Gastrocnemius medialis (tissue), 4 donors: ENCODE results near the gene TMEM117. TPM values are rescaled to one million over a fixed set of nuclear protein-coding genes. Genes with fewer than 3 reads are reported as not detected.

Experiments used
- ATAC-seq, 2 donors: fragments of 150-250 bp; one replicate each; pipeline ENCODE4 v1.9.1; 2016
- DNase-seq, 2 donors: peaks; one replicate each; pipeline ENCODE4 v3.0.0-alpha.2; 2019
- H3K27ac ChIP-seq, 4 donors: fragments of 200-600 bp; sonication (generic); 1 replicate in 1 of 4; 2 replicates in 3 of 4; pipeline ENCODE4 v1.5.1; 2016 to 2018; ENCODE audit warnings: mild to moderate bottlenecking in 2 of 4, moderate library complexity in 1 of 4
- H3K27me3 ChIP-seq, 3 donors: fragments of 200-600 bp; sonication (generic) in 2 of 3; 1 replicate in 1 of 3; 2 replicates in 2 of 3; pipeline versions ENCODE4 v1.5.1 to v1.6.0; 2016 to 2019; ENCODE audit warnings: mild to moderate bottlenecking in 1 of 3, moderate library complexity in 1 of 3
- H3K36me3 ChIP-seq, 2 donors: fragments of 200-600 bp; sonication (generic) in 1 of 2; one replicate each; pipeline ENCODE4 v1.5.1; 2017 to 2018
- H3K4me1 ChIP-seq, 2 donors: fragments of 200-600 bp; sonication (generic) in 1 of 2; one replicate each; pipeline ENCODE4 v1.5.1; 2016 to 2017; ENCODE audit warnings: mild to moderate bottlenecking in 2 of 2
- H3K4me3 ChIP-seq, 4 donors: fragments of 200-600 bp; sonication (generic) in 3 of 4; 1 replicate in 1 of 4; 2 replicates in 3 of 4; pipeline ENCODE4 v1.5.1; 2016 to 2019; ENCODE audit warnings: mild to moderate bottlenecking in 2 of 4
- H3K9me3 ChIP-seq, 3 donors: fragments of 200-600 bp; sonication (generic) in 2 of 3; 1 replicate in 1 of 3; 2 replicates in 2 of 3; pipeline ENCODE4 v1.5.1; 2016 to 2019
- CTCF ChIP-seq, 5 experiments: fragments of 450-650 bp in 3 of 5; fragments of 200-600 bp in 2 of 5; sonication (generic) in 2 of 5; IDR thresholded peaks in 4 of 5; conservative IDR thresholded peaks in 1 of 5; 1 replicate in 4 of 5; 2 replicates in 1 of 5; pipeline ENCODE4 v1.5.1; 2016 to 2019; ENCODE audit warnings: antibody characterized with exemption in 5 of 5, mild to moderate bottlenecking in 3 of 5, moderate library complexity in 3 of 5
- POLR2A ChIP-seq, 2 donors: fragments of 450-650 bp; IDR thresholded peaks; one replicate each; pipeline ENCODE4 v1.6.1; 2017; ENCODE audit warnings: antibody characterized with exemption in 2 of 2, mild to moderate bottlenecking in 2 of 2, moderate library complexity in 2 of 2
- in situ Hi-C, 4 donors: fragments of 200-750 bp; cut with MboI; loops; one replicate each; pipeline versions ENCODE4 v1.15.0 to v1.8.0; 2017; ENCODE audit warnings: low sequenced_read_pairs in 4 of 4
- intact Hi-C: fragments of 100-400 bp; cut with DNase I; formaldehyde crosslinking; loops from one replicate; pipeline ENCODE4 v1.15.1; 2023; ENCODE audit warnings: low total_unique reads
- total RNA-seq, 4 donors: library from RNA; depleted of rRNA; stranded (reverse); fragments of >200 nt; gene quantifications; one replicate each; pipeline versions ENCODE4 v1.1.0 to v1.2.3, GENCODE V29; 2016

TMEM117 gene
- total RNA-seq, 4 donors from 2014 or later, result 3.5 to 19.4 (median 6.1) TPM

- DNase-seq, result no peak
- in situ Hi-C loops, result loop anchor here in 1 of 4 donors (10.0 to 25.0 kb wide), 3 partner anchors 83 to 425 kb away; partner anchors contain the start of gene TWF1
- no peaks in the 10 kb centered on the region for H3K9me3 ChIP-seq
- peaks cover 9 to 15% of the 10 kb centered on the region in 2 donors for H3K4me1 ChIP-seq
- no peak for TF ChIP-seq CTCF (IDR thresholded peaks at IDR 0.05 in 4 of 5, conservative IDR thresholded peaks at IDR 0.05 in 1 of 5)
- no peak for TF ChIP-seq POLR2A (IDR thresholded peaks at IDR 0.05)
- H3K4me3 ChIP-seq, result no peak overlapping the region
- H3K27me3 ChIP-seq, result no peaks in the 10 kb centered on the region
- peak in 1 of 2 donors; percentile 62 for ATAC-seq
- H3K36me3 ChIP-seq, result no peaks in the 10 kb centered on the region
- intact Hi-C loops, result loop anchor here (10.0 kb wide), 1 partner anchor 443 kb away; no protein-coding TSS in a partner anchor
- H3K27ac ChIP-seq, result peak overlapping the region in 1 of 4 donors; percentile 32
Observed at GRCh38 chr12:43887397-43887796, 51.5 kb downstream of the TMEM117 start.

GRCh38 chr12:43891856-43892574 is 56.1 kb downstream of the TMEM117 start:
- no peaks in the 10 kb centered on the region for H3K36me3 ChIP-seq
- H3K4me1 ChIP-seq, result peaks cover 8 to 17% of the 10 kb centered on the region in 2 donors
- in situ Hi-C loops (loop anchor here in 1 of 4 donors (25.0 kb wide), 1 partner anchor 430 kb away; no protein-coding TSS in a partner anchor), intact Hi-C loops (no loop called here)
- no peak overlapping the region for H3K4me3 ChIP-seq
- H3K27ac ChIP-seq, result no peak overlapping the region
- TF ChIP-seq CTCF (IDR thresholded peaks at IDR 0.05 in 4 of 5, conservative IDR thresholded peaks at IDR 0.05 in 1 of 5), result no peak
- TF ChIP-seq POLR2A (IDR thresholded peaks at IDR 0.05), result no peak
- H3K9me3 ChIP-seq, result no peaks in the 10 kb centered on the region
- DNase-seq (no peak), ATAC-seq (no peak)
- no peaks in the 10 kb centered on the region for H3K27me3 ChIP-seq

GRCh38 chr12:43893670-43894069 is 57.8 kb downstream of the TMEM117 start:
- H3K4me3 ChIP-seq, result no peak overlapping the region
- in situ Hi-C loops (loop anchor here in 1 of 4 donors (25.0 kb wide), 1 partner anchor 431 kb away; no protein-coding TSS in a partner anchor), intact Hi-C loops (no loop called here)
- peak; percentile 70 to 80 for ATAC-seq
- H3K36me3 ChIP-seq, result no peaks in the 10 kb centered on the region
- no peaks in the 10 kb centered on the region for H3K9me3 ChIP-seq
- H3K27me3 ChIP-seq, result no peaks in the 10 kb centered on the region
- no peak for TF ChIP-seq CTCF (IDR thresholded peaks at IDR 0.05 in 4 of 5, conservative IDR thresholded peaks at IDR 0.05 in 1 of 5)
- TF ChIP-seq POLR2A (IDR thresholded peaks at IDR 0.05), result no peak
- peaks cover 4 to 6% of the 10 kb centered on the region in 2 donors for H3K4me1 ChIP-seq
- H3K27ac ChIP-seq, result no peak overlapping the region
- DNase-seq, result peak; percentile 3 to 13

- Histone ChIP-seq H3K4me1 (peaks cover 4 to 6% of the 10 kb centered on the region in 2 donors), H3K36me3 (no peaks in the 10 kb centered on the region), H3K27me3 (no peaks in the 10 kb centered on the region), H3K27ac (no peak overlapping the region), H3K4me3 (no peak overlapping the region), H3K9me3 (no peaks in the 10 kb centered on the region)
- DNase-seq (no peak), ATAC-seq (no peak)
- intact Hi-C loops, result no loop called here
- no peak for TF ChIP-seq CTCF (IDR thresholded peaks at IDR 0.05 in 4 of 5, conservative IDR thresholded peaks at IDR 0.05 in 1 of 5)
- no peak for TF ChIP-seq POLR2A (IDR thresholded peaks at IDR 0.05)
- in situ Hi-C loops, result loop anchor here in 1 of 4 donors (25.0 kb wide), 1 partner anchor 433 kb away; no protein-coding TSS in a partner anchor
Observed at GRCh38 chr12:43895580-43896206, 59.8 kb downstream of the TMEM117 start.
